ENCODE measurements around the gene LUC7L. TPM values are rescaled to one million over a fixed set of nuclear protein-coding genes. Genes with fewer than 3 reads are reported as not detected.
A peak's percentile ranks its signal among the peaks of the same experiment; 100 is the strongest.

Gene LUC7L
- total RNA-seq, 2 experiments from 2014 or later = 94.8 to 98.4 TPM

DNA sequence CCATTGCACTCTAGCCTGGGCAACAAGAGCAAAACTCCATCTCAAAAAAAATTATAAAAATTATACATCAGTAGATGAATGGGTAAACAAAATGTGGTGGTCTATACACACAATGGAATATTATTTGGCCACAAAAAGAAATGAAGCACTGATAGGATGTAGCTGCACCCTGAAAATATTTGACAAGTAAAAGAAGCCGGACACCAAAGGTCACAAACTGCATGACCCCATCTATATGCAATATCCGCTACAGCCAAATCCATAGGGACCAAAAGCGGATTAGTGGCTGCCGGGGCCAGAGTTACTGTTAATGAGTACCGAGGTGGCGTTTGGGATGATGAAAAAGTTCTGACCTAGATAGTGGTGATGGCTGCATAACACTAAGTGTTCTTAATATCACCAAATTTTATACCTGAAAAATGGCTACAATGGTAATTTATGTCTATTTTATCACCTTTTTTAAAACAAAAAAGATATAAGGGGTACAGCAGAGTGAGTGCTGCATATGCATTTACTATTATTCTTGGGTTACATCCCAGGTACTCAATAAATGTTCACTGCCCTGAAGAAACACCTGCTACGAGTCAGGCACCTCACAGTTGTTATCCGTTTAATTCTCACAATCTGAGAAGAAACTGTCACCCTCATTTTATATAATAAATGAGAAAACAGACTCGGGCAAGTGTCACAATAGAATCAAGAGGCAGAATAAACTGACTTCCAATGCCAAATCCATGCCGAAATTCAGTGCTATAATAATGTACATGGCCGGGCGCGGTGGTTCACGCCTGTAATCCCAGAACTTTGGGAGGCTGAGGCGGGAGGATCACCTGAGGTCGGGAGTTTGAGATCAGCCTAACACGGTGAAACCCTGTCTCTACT, 49.8 kb downstream of the LUC7L start:
- ChIA-PET CTCF (interaction anchor here (1.4 to 2.5 kb wide), 2 partner anchors 72 to 114 kb away, joined by 8 to 16 read pairs; no protein-coding TSS in a partner anchor), POLR2A (no interaction called here)
- Histone ChIP-seq H3K27me3 (ENCODE audit: control insufficient read depth in 1 of 2, insufficient read depth in 2 of 2, low read length in 2 of 2) (peaks cover 40 to 47% of the 10 kb centered on the region in 2 experiments), H3K4me1 (ENCODE audit: insufficient read depth, low read length) (peaks cover 25% of the 10 kb centered on the region), H3K9me3 (ENCODE audit: control insufficient read depth in 1 of 2, insufficient read depth in 1 of 2, low read length in 2 of 2) (peaks cover 0 to 6% of the 10 kb centered on the region in 2 experiments), H3K27ac (ENCODE audit: low read depth in 1 of 2, low read length in 2 of 2) (no peak overlapping the region), H3K36me3 (ENCODE audit: insufficient read depth, low read length) (no peaks in the 10 kb centered on the region), H3K4me3 (ENCODE audit: low read length) (no peak overlapping the region)
- no peak overlapping the region for H3K27ac Mint-ChIP-seq
- no peaks in the 10 kb centered on the region for H3K36me3 Mint-ChIP-seq (ENCODE audit: low read depth)
- peaks cover 12% of the 10 kb centered on the region for H3K4me1 Mint-ChIP-seq (ENCODE audit: low read depth)
- no peak for DNase-seq
- no peaks in the 10 kb centered on the region for H3K9me3 Mint-ChIP-seq
- H3K4me3 Mint-ChIP-seq = peak overlapping the region; percentile 54
- TF ChIP-seq, protein P1, sequence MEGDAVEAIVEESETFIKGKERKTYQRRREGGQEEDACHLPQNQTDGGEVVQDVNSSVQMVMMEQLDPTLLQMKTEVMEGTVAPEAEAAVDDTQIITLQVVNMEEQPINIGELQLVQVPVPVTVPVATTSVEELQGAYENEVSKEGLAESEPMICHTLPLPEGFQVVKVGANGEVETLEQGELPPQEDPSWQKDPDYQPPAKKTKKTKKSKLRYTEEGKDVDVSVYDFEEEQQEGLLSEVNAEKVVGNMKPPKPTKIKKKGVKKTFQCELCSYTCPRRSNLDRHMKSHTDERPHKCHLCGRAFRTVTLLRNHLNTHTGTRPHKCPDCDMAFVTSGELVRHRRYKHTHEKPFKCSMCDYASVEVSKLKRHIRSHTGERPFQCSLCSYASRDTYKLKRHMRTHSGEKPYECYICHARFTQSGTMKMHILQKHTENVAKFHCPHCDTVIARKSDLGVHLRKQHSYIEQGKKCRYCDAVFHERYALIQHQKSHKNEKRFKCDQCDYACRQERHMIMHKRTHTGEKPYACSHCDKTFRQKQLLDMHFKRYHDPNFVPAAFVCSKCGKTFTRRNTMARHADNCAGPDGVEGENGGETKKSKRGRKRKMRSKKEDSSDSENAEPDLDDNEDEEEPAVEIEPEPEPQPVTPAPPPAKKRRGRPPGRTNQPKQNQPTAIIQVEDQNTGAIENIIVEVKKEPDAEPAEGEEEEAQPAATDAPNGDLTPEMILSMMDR (IDR thresholded peaks at IDR 0.05) = no peak
- H3K27me3 Mint-ChIP-seq = peaks cover 41% of the 10 kb centered on the region
- intact Hi-C loops (cut with DNase I, micrococcal nuclease) = no loop called here
- ATAC-seq (ENCODE audit: poor library complexity) = no peak

DNA sequence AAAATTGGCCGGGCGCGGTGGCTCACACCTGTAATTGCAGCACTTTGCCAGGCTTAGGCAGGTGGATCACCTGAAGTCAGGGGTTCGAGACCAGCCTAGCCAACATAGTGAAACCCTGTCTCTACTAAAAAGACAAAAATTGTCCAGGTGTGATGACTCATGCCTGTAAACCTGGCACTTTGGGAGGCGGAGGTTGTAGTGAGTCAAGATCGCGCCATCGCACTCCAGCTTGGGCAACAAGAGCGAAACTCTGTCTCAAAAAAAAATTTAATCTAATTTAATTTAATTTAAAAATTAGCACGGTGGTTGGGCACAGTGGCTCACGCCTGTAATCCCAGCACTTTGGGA, 50.6 kb downstream of the LUC7L start:
- POLR2A ChIA-PET = no interaction called here
- DNase-seq (no peak), ATAC-seq (ENCODE audit: poor library complexity) (no peak)
- TF ChIP-seq, protein P1 (IDR thresholded peaks at IDR 0.05) = no peak
- CTCF ChIA-PET = no interaction called here
- H3K27me3 ChIP-seq (ENCODE audit: control insufficient read depth in 1 of 2, insufficient read depth in 2 of 2, low read length in 2 of 2) = peaks cover 42 to 47% of the 10 kb centered on the region in 2 experiments
- Mint-ChIP-seq H3K4me1 (ENCODE audit: low read depth) (peaks cover 13% of the 10 kb centered on the region), H3K27ac (no peak overlapping the region), H3K27me3 (peaks cover 49% of the 10 kb centered on the region), H3K36me3 (ENCODE audit: low read depth) (no peaks in the 10 kb centered on the region), H3K4me3 (no peak overlapping the region), H3K9me3 (no peaks in the 10 kb centered on the region)
- peaks cover 25% of the 10 kb centered on the region for H3K4me1 ChIP-seq (ENCODE audit: insufficient read depth, low read length)
- H3K36me3 ChIP-seq (ENCODE audit: insufficient read depth, low read length) = no peaks in the 10 kb centered on the region
- no peak overlapping the region for H3K27ac ChIP-seq (ENCODE audit: low read depth in 1 of 2, low read length in 2 of 2)
- H3K9me3 ChIP-seq (ENCODE audit: control insufficient read depth in 1 of 2, insufficient read depth in 1 of 2, low read length in 2 of 2) = peaks cover 0 to 6% of the 10 kb centered on the region in 2 experiments
- no peak overlapping the region for H3K4me3 ChIP-seq (ENCODE audit: low read length)
- intact Hi-C loops (cut with DNase I, micrococcal nuclease) = no loop called here

DNA sequence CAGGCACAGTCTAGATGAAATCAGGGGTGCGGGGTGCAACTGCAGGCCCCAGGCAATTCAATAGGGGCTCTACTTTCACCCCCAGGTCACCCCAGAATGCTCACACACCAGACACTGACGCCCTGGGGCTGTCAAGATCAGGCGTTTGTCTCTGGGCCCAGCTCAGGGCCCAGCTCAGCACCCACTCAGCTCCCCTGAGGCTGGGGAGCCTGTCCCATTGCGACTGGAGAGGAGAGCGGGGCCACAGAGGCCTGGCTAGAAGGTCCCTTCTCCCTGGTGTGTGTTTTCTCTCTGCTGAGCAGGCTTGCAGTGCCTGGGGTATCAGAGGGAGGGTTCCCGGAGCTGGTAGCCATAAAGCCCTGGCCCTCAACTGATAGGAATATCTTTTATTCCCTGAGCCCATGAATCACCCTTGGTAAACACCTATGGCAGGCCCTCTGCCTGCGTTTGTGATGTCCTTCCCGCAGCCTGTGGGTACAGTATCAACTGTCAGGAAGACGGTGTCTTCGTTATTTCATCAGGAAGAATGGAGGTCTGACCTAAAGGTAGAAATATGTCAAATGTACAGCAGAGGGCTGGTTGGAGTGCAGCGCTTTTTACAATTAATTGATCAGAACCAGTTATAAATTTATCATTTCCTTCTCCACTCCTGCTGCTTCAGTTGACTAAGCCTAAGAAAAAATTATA, 51.1 kb downstream of the LUC7L start:
- Mint-ChIP-seq H3K27me3 (peaks cover 52% of the 10 kb centered on the region), H3K36me3 (ENCODE audit: low read depth) (no peaks in the 10 kb centered on the region), H3K4me3 (peak overlapping the region; percentile 20), H3K9me3 (no peaks in the 10 kb centered on the region), H3K27ac (no peak overlapping the region), H3K4me1 (ENCODE audit: low read depth) (peaks cover 13% of the 10 kb centered on the region)
- DNase-seq = no peak
- H3K27me3 ChIP-seq (ENCODE audit: control insufficient read depth in 1 of 2, insufficient read depth in 2 of 2, low read length in 2 of 2) = peaks cover 42 to 51% of the 10 kb centered on the region in 2 experiments
- TF ChIP-seq, protein P1 (IDR thresholded peaks at IDR 0.05) = no peak
- H3K4me3 ChIP-seq (ENCODE audit: low read length) = no peak overlapping the region
- H3K4me1 ChIP-seq (ENCODE audit: insufficient read depth, low read length) = peaks cover 28% of the 10 kb centered on the region
- H3K36me3 ChIP-seq (ENCODE audit: insufficient read depth, low read length) = no peaks in the 10 kb centered on the region
- CTCF ChIA-PET = no interaction called here
- POLR2A ChIA-PET = no interaction called here
- no peak for ATAC-seq (ENCODE audit: poor library complexity)
- no peak overlapping the region for H3K27ac ChIP-seq (ENCODE audit: low read depth in 1 of 2, low read length in 2 of 2)
- H3K9me3 ChIP-seq (ENCODE audit: control insufficient read depth in 1 of 2, insufficient read depth in 1 of 2, low read length in 2 of 2) = peaks cover 0 to 6% of the 10 kb centered on the region in 2 experiments
- intact Hi-C loops (cut with DNase I, micrococcal nuclease) = no loop called here

Data from CD4-positive, alpha-beta T cell (primary cell).